Progenitor cell of endocrine pancreas (in vitro differentiated cells): ENCODE results near the gene ZNF764. TPM values are rescaled to one million over a fixed set of nuclear protein-coding genes. Genes with fewer than 3 reads are reported as not detected.

Experiments used
- DNase-seq: peaks from one replicate; pipeline ENCODE4 v3.0.0; 2021; ENCODE audit warnings: low spot score; ENCODE audit not compliant: unreplicated experiment
- H3K27ac Mint-ChIP-seq: 2 replicates; pipeline ENCODE4 v1.8.0; 2021; ENCODE audit warnings: mild to moderate bottlenecking, moderate library complexity, mixed read lengths
- H3K27me3 Mint-ChIP-seq: 2 replicates; pipeline ENCODE4 v1.8.0; 2021; ENCODE audit warnings: mixed read lengths
- H3K36me3 Mint-ChIP-seq: 2 replicates; pipeline ENCODE4 v1.8.0; 2022; ENCODE audit warnings: mixed read lengths; ENCODE audit not compliant: insufficient read depth
- H3K4me1 Mint-ChIP-seq: 2 replicates; pipeline ENCODE4 v1.8.0; 2021; ENCODE audit warnings: low read depth, mixed read lengths
- H3K4me3 Mint-ChIP-seq: 2 replicates; pipeline ENCODE4 v1.8.0; 2021; ENCODE audit warnings: low read depth, mild to moderate bottlenecking, moderate library complexity, mixed read lengths
- H3K9me3 Mint-ChIP-seq: 2 replicates; pipeline ENCODE4 v1.8.0; 2021; ENCODE audit warnings: low read depth, mixed read lengths
- long read RNA-seq: library from polyadenylated mRNA; unstranded; transcript quantifications from one replicate; pipeline ENCODE4 v2.0.0, GENCODE V29; 2020
- total RNA-seq: library from RNA; stranded (reverse); gene quantifications from 2 replicates; pipeline ENCODE4 v1.2.1, GENCODE V29; 2021
- TF ChIP-seq, protein P1 (sequence below): fragments of 200-600 bp; sonication (generic); IDR thresholded peaks from one replicate; pipeline ENCODE4 v1.5.0; 2021; ENCODE audit warnings: antibody characterized with exemption, mild to moderate bottlenecking; ENCODE audit not compliant: unreplicated experiment

The ZNF764 gene
- total RNA-seq = 36.1 and 36.6 TPM in 2 replicates
- long read RNA-seq = 0 reads

DNA sequence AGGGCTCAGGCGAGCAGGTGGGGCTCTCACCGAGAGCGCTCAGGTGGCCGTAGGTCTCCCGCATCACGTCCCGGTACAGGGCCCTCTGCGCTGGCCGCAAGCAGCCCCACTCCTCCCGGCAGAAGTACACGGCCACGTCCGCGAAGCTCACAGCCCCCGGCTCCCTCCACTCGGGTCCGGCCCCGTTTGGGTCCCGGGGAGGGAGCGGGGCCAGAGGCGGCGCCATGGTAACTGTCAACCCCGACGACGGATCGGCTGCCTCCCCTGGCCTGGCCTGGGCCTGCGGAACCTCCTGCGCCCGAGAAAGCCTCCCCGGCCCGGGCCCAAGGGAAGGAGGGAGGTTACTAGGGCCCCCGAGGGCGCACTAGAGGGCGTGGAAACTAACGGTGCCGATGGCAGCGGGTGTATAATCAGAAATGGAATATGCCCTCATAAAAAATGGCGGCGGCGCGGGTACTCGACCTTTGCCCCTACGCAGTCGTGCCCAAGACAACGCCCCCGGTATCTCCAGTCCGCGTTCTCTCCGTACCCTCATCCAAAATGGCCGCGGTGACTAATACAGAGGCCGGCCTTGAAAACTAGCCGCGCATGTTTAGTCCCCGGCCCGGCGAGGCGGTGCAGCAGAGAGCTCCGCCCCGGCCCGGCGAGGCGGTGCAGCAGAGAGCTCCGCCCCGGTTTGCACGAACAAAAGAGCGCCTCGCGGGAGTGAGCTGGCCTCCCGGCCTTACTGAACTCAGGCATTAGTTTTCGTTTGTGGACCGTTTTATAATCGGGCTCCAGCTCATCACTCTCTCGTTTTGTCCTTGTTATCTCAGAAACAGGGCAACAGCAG lies at the start of gene ZNF764:
Gene ZNF764 (minus strand): TSS at position 418 of the 832 bp plus-strand sequence. CDS start 192 bp downstream, at position 226.
- Mint-ChIP-seq H3K4me1 (peaks cover 19% of the 10 kb centered on the region), H3K36me3 (peaks cover 28% of the 10 kb centered on the region), H3K27ac (peak within 1 kb of the TSS; percentile 96), H3K27me3 (peaks cover 3% of the 10 kb centered on the region), H3K9me3 (peaks cover 4% of the 10 kb centered on the region), H3K4me3 (peak within 1 kb of the TSS; percentile 78)
- peak; percentile 83 for DNase-seq
- TF ChIP-seq, protein P1, sequence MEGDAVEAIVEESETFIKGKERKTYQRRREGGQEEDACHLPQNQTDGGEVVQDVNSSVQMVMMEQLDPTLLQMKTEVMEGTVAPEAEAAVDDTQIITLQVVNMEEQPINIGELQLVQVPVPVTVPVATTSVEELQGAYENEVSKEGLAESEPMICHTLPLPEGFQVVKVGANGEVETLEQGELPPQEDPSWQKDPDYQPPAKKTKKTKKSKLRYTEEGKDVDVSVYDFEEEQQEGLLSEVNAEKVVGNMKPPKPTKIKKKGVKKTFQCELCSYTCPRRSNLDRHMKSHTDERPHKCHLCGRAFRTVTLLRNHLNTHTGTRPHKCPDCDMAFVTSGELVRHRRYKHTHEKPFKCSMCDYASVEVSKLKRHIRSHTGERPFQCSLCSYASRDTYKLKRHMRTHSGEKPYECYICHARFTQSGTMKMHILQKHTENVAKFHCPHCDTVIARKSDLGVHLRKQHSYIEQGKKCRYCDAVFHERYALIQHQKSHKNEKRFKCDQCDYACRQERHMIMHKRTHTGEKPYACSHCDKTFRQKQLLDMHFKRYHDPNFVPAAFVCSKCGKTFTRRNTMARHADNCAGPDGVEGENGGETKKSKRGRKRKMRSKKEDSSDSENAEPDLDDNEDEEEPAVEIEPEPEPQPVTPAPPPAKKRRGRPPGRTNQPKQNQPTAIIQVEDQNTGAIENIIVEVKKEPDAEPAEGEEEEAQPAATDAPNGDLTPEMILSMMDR = peak; percentile 18

DNA sequence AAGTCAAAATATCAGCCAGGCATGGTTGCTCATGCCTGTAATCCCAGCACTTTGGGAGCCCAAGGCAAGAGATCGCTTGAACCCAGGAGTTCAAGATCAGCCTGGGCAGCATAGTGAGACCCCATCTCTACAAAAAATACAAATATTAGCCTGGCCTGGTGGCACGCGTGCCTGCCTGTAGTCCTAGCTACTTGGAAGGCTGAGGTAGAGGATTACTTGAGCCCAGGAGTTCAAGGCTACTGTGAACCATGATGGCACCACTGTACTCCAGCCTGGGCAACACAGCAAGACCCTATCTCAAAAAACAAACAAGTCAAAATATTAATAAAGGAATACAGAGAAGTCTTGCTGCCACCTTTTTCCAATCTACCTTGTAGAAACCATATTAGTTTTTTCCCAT lies 47.8 kb upstream of the ZNF764 start:
- Mint-ChIP-seq H3K27ac (no peak overlapping the region), H3K4me1 (peaks cover 8% of the 10 kb centered on the region), H3K27me3 (no peaks in the 10 kb centered on the region), H3K4me3 (no peak overlapping the region), H3K36me3 (peaks cover 27% of the 10 kb centered on the region), H3K9me3 (peaks cover under 1% of the 10 kb centered on the region)
- TF ChIP-seq, protein P1 = no peak
- DNase-seq = no peak

DNA sequence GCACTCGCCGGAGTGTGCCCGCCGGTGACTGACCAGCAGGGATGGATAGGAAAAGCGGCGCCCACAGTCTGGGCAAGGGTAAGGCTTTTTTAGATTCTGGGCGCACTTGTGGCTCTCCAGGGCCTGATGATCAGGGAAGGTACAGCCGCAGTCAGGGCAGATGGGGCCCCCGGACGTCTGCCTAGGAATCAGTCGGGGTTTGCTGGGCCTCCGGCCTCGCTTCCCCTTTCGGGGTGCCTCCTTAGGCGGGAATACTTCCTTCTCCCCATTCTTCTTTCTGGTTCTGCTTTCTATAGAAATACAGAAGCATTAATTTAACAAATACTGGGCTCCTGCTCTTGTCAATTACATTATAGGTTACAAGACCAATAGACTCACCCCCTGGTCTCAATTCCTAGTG lies 47.0 kb upstream of the ZNF764 start:
- Mint-ChIP-seq H3K27me3 (no peaks in the 10 kb centered on the region), H3K36me3 (peaks cover 31% of the 10 kb centered on the region), H3K27ac (peak overlapping the region; percentile 13), H3K4me1 (peaks cover 5% of the 10 kb centered on the region), H3K9me3 (peaks cover 4% of the 10 kb centered on the region), H3K4me3 (no peak overlapping the region)
- TF ChIP-seq, protein P1 = no peak
- no peak for DNase-seq

DNA sequence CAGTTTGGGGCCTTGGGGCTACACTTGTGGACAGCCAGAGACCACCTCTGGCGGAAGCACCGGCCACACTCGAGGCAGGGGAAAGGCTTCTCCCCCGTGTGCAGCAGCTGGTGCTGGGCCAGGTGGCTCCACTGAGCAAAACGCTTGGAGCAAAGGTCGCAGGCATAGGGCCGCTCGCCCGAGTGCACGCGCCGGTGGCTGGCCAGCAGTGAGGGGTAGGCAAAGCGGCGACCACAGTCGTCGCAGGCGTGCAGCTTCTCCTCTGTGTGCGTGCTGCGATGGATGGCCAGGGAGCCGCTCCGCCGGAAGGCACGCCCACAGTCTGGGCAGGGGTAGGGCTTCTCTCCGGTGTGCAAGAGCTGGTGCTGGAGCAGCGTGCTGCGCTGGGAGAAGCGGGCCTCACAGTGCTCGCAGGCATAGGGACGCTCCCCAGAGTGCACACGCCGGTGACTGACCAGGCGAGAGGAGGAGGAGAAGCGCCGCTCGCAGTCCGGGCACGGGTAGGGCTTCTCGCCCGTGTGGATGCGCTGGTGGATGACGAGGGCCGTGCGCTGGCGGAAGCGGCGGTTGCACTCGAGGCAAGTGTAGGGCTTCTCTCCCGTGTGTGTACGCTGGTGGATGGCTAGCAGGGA lies 46.3 kb upstream of the ZNF764 start:
- H3K4me1 Mint-ChIP-seq = peaks cover 5% of the 10 kb centered on the region
- peaks cover 4% of the 10 kb centered on the region for H3K9me3 Mint-ChIP-seq

DNA sequence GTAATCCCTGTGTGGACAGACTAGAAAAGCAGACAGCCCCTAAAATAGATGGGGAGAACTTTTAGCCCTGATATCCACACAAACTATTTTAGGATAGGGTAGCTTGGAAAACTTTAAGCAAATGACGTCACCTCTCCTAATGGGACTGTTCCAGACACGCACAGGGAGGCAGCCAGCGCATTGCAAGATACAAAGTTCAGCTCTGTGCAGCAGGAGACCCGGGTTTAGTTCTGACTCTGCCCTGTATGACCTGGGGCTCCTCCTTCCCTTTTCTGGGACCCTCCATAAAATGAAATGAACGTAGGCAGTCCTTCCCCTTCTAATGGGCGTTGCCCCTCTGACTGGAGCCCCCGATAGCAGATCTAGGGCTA lies 45.8 kb upstream of the ZNF764 start:
- Mint-ChIP-seq H3K36me3 (peaks cover 32% of the 10 kb centered on the region), H3K27ac (no peak overlapping the region), H3K9me3 (peaks cover 4% of the 10 kb centered on the region), H3K27me3 (no peaks in the 10 kb centered on the region), H3K4me3 (no peak overlapping the region), H3K4me1 (peaks cover 4% of the 10 kb centered on the region)
- no peak for DNase-seq
- TF ChIP-seq, protein P1 = no peak

More for the DNA sequence above, 46.3 kb upstream of the ZNF764 start:
- DNase-seq = no peak
- Mint-ChIP-seq H3K36me3 (peaks cover 32% of the 10 kb centered on the region), H3K27me3 (no peaks in the 10 kb centered on the region), H3K4me3 (no peak overlapping the region), H3K27ac (no peak overlapping the region)
- TF ChIP-seq, protein P1 = no peak
